Pancreas (tissue), 10 donors: Measurements from ENCODE around the gene NUPR1. TPM values are rescaled to one million over a fixed set of nuclear protein-coding genes. Genes with fewer than 3 reads are reported as not detected.

Source experiments
- ATAC-seq, 4 donors: fragments of 200-7000 bp; cut with Tn5 transposase; one replicate each; pipeline versions ENCODE4 v1.8.0 to v1.9.1; 2020; ENCODE audit warnings: mild to moderate bottlenecking in 4 of 4, moderate library complexity in 4 of 4
- DNase-seq, 6 donors: peaks; one replicate each; pipeline ENCODE4 v3.0.0-alpha.2; 2020
- FAIRE-seq: peaks from 2 replicates; lab custom pipeline; 2012; peaks lifted over from hg19 to GRCh38; lab: Jason Lieb, UNC
- H3K27ac ChIP-seq, 4 donors: fragments of 200-600 bp; sonication (generic); 1 replicate in 3 of 4; 2 replicates in 1 of 4; pipeline versions ENCODE4 v1.5.0 to v1.8.0; 2020
- H3K27me3 ChIP-seq, 4 donors: fragments of 200-600 bp; one replicate each; pipeline ENCODE4 v1.8.0; 2021
- H3K36me3 ChIP-seq, 3 donors: fragments of 200-600 bp; sonication (generic) in 1 of 3; one replicate each; pipeline versions ENCODE4 v1.5.0 to v1.8.0; 2020 to 2021
- H3K4me1 ChIP-seq, 3 donors: fragments of 200-600 bp; one replicate each; pipeline ENCODE4 v1.8.0; 2021
- H3K4me3 ChIP-seq, 4 donors: fragments of 200-600 bp; sonication (generic) in 2 of 4; one replicate each; pipeline versions ENCODE4 v1.5.0 to v1.8.0; 2020 to 2021
- H3K9me3 ChIP-seq, 4 donors: fragments of 200-600 bp; one replicate each; pipeline ENCODE4 v1.8.0; 2021
- WGBS, 2 donors: extraction: QIAGEN DNeasy Blood & Tissue Kit; methylation state at CpG; one replicate each; pipeline ENCODE4 v1.1.7; 2013; 5-methylcytosine and 5-hydroxymethylcytosine counted together
- intact Hi-C, 3 donors: fragments of 100-400 bp; cut with DNase I; formaldehyde crosslinking; loops; one replicate each; pipeline versions ENCODE4 v1.11.1 to v1.14.2; 2022
- polyA plus RNA-seq, 2 donors: library from polyadenylated mRNA; stranded (reverse); fragments of 200-250 nt; gene quantifications; one replicate each; pipeline ENCODE4 v1.2.3, GENCODE V29; 2013
- total RNA-seq, 6 donors: library from RNA; stranded (reverse); fragmentation: NEBNext Ultra II Directional in 4 of 6; extraction: Animal tissue kit (Norgen Biotek cat#: 25700) in 4 of 6; gene quantifications; one replicate each; pipeline versions ENCODE4 v1.2.1 to v1.2.4, GENCODE V29; 2021 to 2023
- TF ChIP-seq, protein P1 (sequence below), 4 donors: fragments of 200-600 bp; sonication (generic) in 3 of 4; IDR thresholded peaks; one replicate each; pipeline versions ENCODE4 v1.5.0 to v1.8.0; 2021; ENCODE audit warnings: antibody characterized with exemption in 4 of 4
- donor health status: healthy with polysubstance abuse.
- donor health status: DM: no; HTN: no; CAD: no; lungs with moderate emphysema.
- donor health status: DM: no; HTN: no; CAD: no.
- donor health status: control.
- donor health status: control.
- donor health status: Bipolar disorder and iron deficiency.
- donor health status: DM: yes; HTN: yes; CAD: no.
- donor health status: DM: no; HTN: no; CAD: no.
- donor health status: DM: no; HTN: no; CAD: no.
- donor health status: DM: yes; HTN: yes; CAD: no.

NUPR1 gene, protein sequence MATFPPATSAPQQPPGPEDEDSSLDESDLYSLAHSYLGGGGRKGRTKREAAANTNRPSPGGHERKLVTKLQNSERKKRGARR
- total RNA-seq (100 to 1,000 TPM in 3 of 6 donors, 10 to 100 TPM in 3; 28.9 to 303 (median 103) TPM), polyA plus RNA-seq (100 to 1,000 TPM; 117 to 151 TPM)

DNA sequence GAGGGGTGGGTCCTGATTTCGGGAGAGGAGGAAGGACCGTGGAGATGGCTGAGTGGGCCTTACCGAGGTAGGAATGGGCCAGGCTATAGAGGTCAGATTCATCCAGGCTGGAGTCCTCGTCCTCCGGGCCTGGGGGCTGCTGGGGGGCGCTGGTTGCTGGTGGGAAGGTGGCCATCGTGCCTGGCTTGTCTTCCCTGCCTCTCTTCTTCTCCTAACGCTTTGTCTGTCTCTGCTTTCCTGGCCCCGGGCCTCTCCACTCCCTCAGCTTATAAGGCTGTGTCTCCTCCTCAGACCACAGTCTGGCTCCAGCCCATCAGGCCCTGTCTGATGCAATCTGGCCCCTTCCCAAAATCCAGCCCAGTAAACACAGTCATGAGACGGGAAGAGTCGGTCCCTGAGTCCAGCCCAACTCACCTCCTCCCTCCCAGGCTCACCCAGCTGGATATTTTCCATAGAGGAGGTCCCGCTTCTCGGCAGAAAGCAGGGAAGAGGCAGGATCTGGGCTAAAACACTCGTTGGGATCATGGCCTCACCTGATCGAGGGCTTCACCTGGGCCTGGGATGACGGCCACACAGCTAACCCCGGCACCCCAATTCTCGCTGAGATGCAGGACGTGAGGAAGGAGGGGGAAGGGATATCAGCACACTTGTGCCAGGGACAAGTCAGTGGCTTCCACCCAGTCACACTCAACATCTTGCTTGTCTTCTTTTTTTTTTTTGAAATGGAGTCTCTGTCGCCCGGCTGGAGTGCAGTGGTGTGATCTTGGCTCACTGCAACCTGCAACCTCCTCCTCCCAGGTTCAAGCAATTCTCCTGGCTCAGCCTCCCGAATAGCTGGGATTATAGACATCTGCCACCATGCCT is at the start of gene NUPR1:
Gene NUPR1, minus strand, starts transcription at position 242 of the 864 bp plus-strand sequence. Its CDS starts 67 bp downstream, at position 175.
- Histone ChIP-seq H3K4me1 (peaks cover 0 to 14% (median 11%) of the 10 kb centered on the region in 3 donors), H3K27me3 (no peaks in the 10 kb centered on the region), H3K9me3 (no peaks in the 10 kb centered on the region), H3K4me3 (peak within 1 kb of the TSS; percentile 24 to 63 (median 46)), H3K36me3 (no peaks in the 10 kb centered on the region), H3K27ac (peak within 1 kb of the TSS; percentile 68 to 94 (median 80))
- TF ChIP-seq, protein P1, sequence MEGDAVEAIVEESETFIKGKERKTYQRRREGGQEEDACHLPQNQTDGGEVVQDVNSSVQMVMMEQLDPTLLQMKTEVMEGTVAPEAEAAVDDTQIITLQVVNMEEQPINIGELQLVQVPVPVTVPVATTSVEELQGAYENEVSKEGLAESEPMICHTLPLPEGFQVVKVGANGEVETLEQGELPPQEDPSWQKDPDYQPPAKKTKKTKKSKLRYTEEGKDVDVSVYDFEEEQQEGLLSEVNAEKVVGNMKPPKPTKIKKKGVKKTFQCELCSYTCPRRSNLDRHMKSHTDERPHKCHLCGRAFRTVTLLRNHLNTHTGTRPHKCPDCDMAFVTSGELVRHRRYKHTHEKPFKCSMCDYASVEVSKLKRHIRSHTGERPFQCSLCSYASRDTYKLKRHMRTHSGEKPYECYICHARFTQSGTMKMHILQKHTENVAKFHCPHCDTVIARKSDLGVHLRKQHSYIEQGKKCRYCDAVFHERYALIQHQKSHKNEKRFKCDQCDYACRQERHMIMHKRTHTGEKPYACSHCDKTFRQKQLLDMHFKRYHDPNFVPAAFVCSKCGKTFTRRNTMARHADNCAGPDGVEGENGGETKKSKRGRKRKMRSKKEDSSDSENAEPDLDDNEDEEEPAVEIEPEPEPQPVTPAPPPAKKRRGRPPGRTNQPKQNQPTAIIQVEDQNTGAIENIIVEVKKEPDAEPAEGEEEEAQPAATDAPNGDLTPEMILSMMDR (IDR thresholded peaks at IDR 0.05), result no peak
- intact Hi-C loops, result no loop called here
- FAIRE-seq (peak; percentile 47), ATAC-seq (peak; percentile 88 to 94 (median 92)), DNase-seq (peak; percentile 86 to 98 (median 96))
- 11 to 15% methylated on average over 19 to 22 of the region's 22 CpGs for WGBS, 2 donors

DNA sequence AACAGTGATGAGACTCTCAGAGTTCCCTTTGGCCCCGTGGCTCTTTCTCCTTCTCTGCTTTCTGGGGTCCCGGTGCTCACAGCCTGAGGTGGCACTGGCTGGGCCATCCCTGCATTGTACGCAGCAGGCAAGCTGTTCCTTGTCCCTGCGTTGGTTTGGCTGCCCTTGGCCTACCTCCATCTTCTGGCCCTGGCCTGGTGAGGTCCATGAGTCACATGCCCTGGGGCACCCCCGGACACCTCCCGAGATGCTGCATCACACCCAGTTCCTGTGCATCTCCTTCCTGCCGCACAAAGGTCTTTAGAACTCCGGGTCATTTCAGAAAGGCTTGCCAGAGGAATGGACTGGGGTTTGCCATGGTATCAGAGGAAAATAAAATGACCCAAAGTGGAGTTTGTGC is 48.6 kb upstream of the NUPR1 start:
- Histone ChIP-seq H3K27ac (no peak overlapping the region), H3K9me3 (no peaks in the 10 kb centered on the region), H3K27me3 (no peaks in the 10 kb centered on the region), H3K4me3 (no peak overlapping the region), H3K36me3 (peaks cover 0 to 39% (median 7%) of the 10 kb centered on the region in 3 donors), H3K4me1 (no peaks in the 10 kb centered on the region)
- no peak for FAIRE-seq
- intact Hi-C loops, result no loop called here
- no peak for ATAC-seq
- TF ChIP-seq, protein P1 (IDR thresholded peaks at IDR 0.05), result no peak
- 90 to 92% methylated on average over 8 of the region's 8 CpGs for WGBS, 2 donors
- DNase-seq, result no peak

DNA sequence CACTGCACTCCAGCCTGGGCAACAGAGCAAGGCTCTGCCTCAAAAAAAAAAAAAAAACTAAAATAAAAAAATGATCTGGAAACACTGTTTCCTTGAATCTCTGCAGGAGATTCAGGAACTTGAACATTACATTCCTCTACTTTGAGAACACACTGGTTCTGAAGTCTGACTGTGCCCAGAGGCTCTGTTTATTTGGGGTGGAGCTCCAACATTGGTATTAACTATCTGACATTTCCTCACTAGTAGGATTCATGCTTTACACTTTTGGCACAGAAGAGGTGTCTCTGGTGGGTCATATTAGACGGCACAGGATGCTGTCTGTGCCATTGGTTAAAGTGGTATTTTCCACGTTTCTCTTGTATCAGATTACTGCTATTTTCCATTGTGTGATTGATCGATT is 47.7 kb upstream of the NUPR1 start:
- intact Hi-C loops, result no loop called here
- TF ChIP-seq, protein P1 (IDR thresholded peaks at IDR 0.05), result no peak
- peak overlapping the region in 1 of 4 donors; percentile 41 for H3K27ac ChIP-seq
- H3K9me3 ChIP-seq, result no peaks in the 10 kb centered on the region
- no peak for ATAC-seq
- WGBS, 2 donors, result 79 to 92% methylated on average over 3 of the region's 3 CpGs
- FAIRE-seq, result no peak
- H3K4me1 ChIP-seq, result no peaks in the 10 kb centered on the region
- no peak for DNase-seq
- H3K36me3 ChIP-seq, result peaks cover 0 to 39% (median 7%) of the 10 kb centered on the region in 3 donors
- H3K4me3 ChIP-seq, result no peak overlapping the region
- no peaks in the 10 kb centered on the region for H3K27me3 ChIP-seq

DNA sequence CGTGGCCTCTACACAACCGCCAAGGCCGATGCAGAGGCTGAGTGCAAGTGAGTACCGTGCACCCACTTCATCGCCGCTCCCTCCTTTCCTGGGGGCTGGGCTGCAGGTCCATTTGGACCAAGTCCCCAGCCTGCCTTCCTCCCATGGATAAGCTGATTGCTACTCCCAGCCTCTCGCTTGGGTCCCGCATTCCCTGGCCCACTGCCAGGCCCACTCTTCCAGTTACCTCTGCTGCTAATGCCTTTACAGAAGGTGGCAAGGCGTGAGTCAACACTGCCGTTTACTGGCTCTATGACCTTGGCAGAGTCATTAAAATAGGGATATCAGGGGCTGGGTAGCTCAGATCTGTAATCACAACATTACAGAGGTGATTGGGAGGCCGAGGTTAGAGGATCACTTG is 46.9 kb upstream of the NUPR1 start:
- DNase-seq, result peak in 4 of 6 donors; percentile 38 to 78 (median 62)

More for the DNA sequence above, 46.9 kb upstream of the NUPR1 start:
- Histone ChIP-seq H3K27ac (peak overlapping the region in 1 of 4 donors; percentile 41), H3K9me3 (no peaks in the 10 kb centered on the region), H3K4me1 (no peaks in the 10 kb centered on the region), H3K36me3 (peaks cover 0 to 34% (median 7%) of the 10 kb centered on the region in 3 donors), H3K27me3 (no peaks in the 10 kb centered on the region), H3K4me3 (no peak overlapping the region)
- intact Hi-C loops, result no loop called here
- WGBS, 2 donors, result 64 to 69% methylated on average over 11 of the region's 11 CpGs
- ATAC-seq, result peak in 3 of 4 donors; percentile 46 to 62 (median 50)
- TF ChIP-seq, protein P1 (IDR thresholded peaks at IDR 0.05), result no peak
- no peak for FAIRE-seq
